Fibroblast of skin of left quadriceps (primary cell): ENCODE data around the gene TIMM17A.
"Not testable (repeated sequence)": the region's sequence is repeated elsewhere in the genome, so short reads cannot be mapped to it uniquely, and the experiment has no call there.

Source experiments
- DNase-seq, 2 experiments: peaks; one replicate each; pipeline ENCODE4 v3.0.0-alpha.2; 2013; ENCODE audit warnings: low read depth in 2 of 2

The TIMM17A gene

GRCh38 chr1:202015662-202015937, 60.3 kb downstream of the TIMM17A start:
- no peak for DNase-seq

GRCh38 chr1:202016022-202016810, 60.9 kb downstream of the TIMM17A start:
- DNase-seq, result peak in 1 of 2 experiments; percentile 6

- DNase-seq, result no peak
Measured at GRCh38 chr1:202016811-202017748, 61.8 kb downstream of the TIMM17A start.

DNA sequence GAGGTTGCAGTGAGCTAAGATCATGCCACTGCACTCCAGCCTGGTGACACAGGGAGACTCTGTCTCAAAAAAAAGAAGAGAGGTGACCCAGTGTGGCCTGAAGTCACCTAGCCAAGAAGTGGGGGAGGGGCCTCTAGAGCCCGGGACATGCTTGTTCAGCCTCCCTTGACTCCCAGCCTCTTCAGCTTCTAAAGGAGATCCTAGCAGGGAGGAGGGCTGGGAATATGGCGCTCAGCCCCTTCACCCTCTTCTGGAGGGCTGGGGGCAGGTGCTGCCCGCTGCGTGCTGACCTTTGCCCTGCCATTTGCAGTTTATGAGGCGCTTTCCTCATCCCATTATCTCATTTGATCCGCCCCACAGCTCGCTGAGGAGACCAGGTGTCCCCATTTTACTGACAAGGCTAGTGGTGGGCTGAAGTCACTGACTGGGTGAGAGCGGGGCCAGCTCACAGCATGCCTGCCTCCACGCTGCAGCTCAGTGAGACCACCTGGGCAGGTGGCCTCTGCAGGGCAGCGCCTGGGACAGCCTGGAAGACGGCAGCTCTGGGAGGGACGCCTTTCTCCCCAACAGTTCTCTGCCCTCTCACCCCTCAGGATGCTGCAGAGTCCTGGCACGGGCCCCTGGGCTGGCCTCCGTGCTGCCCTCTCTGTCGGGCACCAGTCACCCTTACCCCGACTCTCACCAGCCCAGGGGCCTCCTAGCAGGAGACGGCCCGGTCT, 62.6 kb downstream of the TIMM17A start:
- DNase-seq, result no peak

DNA sequence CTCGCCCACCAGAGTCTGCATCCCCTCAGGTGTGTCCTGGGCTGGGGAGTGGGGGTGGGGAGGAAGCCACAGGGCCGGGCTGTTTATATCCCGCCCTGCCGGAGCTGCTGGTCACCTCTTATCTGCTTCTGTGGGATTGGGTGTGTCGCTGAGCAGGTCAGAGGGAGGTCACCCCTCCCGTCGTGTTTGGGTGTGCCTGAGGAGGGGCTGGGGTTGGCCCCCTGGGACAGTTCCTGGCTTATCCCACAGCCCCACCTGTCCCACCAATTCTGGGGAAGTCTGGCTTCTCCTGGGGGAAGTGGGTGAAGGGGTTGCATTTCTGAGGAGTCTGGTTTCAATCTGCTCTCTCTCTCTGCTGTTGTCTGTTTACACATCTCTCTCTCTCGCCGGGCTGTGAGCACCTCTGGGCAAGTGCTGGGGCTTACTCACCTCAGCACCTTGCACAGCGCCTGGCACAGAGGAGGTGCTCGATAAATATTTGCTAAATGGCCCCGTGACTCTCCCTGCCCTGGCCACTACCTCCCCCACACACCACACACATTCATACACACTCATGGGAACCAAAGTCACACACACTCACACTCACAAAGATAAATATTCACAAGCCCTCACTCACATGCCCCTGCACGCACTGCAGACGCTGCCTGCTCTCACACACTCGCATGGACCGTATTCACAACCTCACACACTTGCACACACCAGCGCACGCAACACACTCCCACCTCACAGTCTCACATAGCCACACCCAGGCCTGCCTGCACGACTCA, 63.3 kb downstream of the TIMM17A start:
- DNase-seq, result no peak

DNA sequence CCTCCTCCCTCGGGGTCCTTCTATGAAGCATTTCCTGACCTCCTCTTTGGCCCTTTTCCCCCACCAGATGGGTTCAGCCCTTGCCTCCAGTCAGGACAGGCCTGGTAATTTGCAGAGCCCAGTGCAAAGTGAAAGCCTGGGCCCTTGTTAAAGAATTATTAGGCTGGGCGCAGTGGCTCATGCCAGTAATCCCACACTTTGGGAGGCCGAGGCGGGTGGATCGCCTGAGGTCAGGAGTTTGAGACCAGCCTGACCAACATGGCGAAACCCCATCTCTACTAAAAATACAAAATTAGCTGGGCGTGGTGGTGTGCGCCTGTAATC, 63.9 kb downstream of the TIMM17A start:
- not testable (repeated sequence) for DNase-seq
